Suprapubic skin (tissue), 4 donors: Measurements from ENCODE around the gene CD48. TPM values are rescaled to one million over a fixed set of nuclear protein-coding genes. Genes with fewer than 3 reads are reported as not detected.

Experiments used
- DNase-seq, 2 donors: peaks; one replicate each; pipeline ENCODE4 v3.0.0-alpha.2; 2019; ENCODE audit warnings: low spot score in 2 of 2
- H3K27ac ChIP-seq: fragments of 200-600 bp; sonication (generic); one replicate; pipeline ENCODE4 v1.5.1; 2019
- H3K27me3 ChIP-seq: fragments of 200-600 bp; sonication (generic); one replicate; pipeline ENCODE4 v1.5.1; 2019
- H3K36me3 ChIP-seq: fragments of 200-600 bp; sonication (generic); one replicate; pipeline ENCODE4 v1.5.1; 2019
- H3K4me1 ChIP-seq: fragments of 200-600 bp; sonication (generic); one replicate; pipeline ENCODE4 v1.5.1; 2019
- H3K4me3 ChIP-seq: fragments of 200-600 bp; sonication (generic); one replicate; pipeline ENCODE4 v1.5.1; 2019; ENCODE audit warnings: mild to moderate bottlenecking
- H3K9me3 ChIP-seq: fragments of 200-600 bp; sonication (generic); one replicate; pipeline ENCODE4 v1.5.1; 2019
- EP300 ChIP-seq: sonication (generic); formaldehyde crosslinking; IDR thresholded peaks from one replicate; pipeline ENCODE4 v1.6.1; 2017; ENCODE audit warnings: antibody characterized with exemption
- POLR2A ChIP-seq, 2 donors: fragments of 450-650 bp; IDR thresholded peaks; one replicate each; pipeline ENCODE4 v1.6.1; 2017; ENCODE audit warnings: antibody characterized with exemption in 2 of 2, mild to moderate bottlenecking in 2 of 2, moderate library complexity in 2 of 2
- POLR2AphosphoS5 ChIP-seq, 3 donors: sonication (generic); formaldehyde crosslinking; IDR thresholded peaks; one replicate each; pipeline ENCODE4 v1.6.1; 2017; ENCODE audit warnings: antibody characterized with exemption in 3 of 3
- whole genome bisulfite sequencing: methylation state at CpG from one replicate; pipeline ENCODE4 v1.1.5; 2018; 5-methylcytosine and 5-hydroxymethylcytosine counted together
- total RNA-seq, 4 donors: library from RNA; depleted of rRNA; stranded (reverse); fragments of >200 nt; gene quantifications; one replicate each; pipeline ENCODE4 v1.1.0, GENCODE V29; 2016
- TF ChIP-seq, protein P1 (sequence below), 2 donors: fragments of 200-600 bp in 1 of 2; fragments of 450-650 bp in 1 of 2; sonication (generic) in 1 of 2; IDR thresholded peaks; one replicate each; pipeline ENCODE4 v1.5.1; 2016 to 2019; ENCODE audit warnings: antibody characterized with exemption in 2 of 2, mild to moderate bottlenecking in 1 of 2, moderate library complexity in 1 of 2

The CD48 gene
- total RNA-seq, 4 donors from 2014 or later = 0.60 to 1.6 (median 1.0) TPM; not detected in 1

DNA sequence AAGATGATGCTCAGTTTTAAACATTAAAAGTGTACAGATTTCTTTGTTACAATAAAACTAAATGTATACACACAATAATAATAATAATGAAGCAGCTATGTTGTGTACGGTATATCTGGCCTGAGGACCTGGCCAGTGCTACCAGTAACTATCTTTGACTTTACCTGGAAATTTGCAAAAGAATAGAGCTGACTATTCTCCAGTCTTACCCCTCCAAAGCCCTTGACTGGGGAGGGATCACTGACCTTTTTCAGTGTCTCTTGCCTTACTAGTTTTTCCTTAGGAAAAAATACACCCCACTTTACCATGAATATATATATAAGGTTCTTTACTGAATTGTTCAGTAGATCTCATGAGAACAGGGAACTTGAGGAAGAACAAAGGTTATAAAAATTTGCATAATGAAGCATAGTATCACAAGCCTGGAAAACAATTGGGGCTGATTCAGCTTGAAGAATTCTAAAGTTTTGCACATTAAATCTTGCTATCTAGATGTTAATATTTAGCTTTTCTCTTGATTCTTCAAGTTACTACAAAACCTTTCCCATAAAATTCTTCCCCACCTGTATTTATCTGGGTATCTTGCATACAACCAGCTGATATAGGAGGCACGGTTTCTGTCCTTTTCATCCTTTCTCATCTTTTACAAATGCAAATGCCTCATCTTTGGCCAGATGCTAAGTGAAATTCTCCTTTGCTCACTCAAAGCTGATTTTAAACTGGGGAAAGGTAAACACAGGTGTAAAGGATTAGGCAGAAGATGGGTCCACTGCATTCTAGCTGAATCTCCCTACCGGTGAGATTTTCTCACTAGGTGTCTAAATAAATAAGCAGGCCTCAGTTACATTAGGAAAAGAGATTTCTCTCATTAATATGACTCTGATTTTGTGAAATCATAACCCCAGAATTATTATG is 39.8 kb downstream of the CD48 start:
- H3K4me3 ChIP-seq = no peak overlapping the region
- DNase-seq = no peak
- H3K27me3 ChIP-seq = no peaks in the 10 kb centered on the region
- H3K36me3 ChIP-seq = no peaks in the 10 kb centered on the region
- peaks cover 10% of the 10 kb centered on the region for H3K4me1 ChIP-seq
- TF ChIP-seq POLR2A (IDR thresholded peaks at IDR 0.05) (no peak), EP300 (no peak), POLR2AphosphoS5 (IDR thresholded peaks at IDR 0.05) (no peak)
- TF ChIP-seq, protein P1, sequence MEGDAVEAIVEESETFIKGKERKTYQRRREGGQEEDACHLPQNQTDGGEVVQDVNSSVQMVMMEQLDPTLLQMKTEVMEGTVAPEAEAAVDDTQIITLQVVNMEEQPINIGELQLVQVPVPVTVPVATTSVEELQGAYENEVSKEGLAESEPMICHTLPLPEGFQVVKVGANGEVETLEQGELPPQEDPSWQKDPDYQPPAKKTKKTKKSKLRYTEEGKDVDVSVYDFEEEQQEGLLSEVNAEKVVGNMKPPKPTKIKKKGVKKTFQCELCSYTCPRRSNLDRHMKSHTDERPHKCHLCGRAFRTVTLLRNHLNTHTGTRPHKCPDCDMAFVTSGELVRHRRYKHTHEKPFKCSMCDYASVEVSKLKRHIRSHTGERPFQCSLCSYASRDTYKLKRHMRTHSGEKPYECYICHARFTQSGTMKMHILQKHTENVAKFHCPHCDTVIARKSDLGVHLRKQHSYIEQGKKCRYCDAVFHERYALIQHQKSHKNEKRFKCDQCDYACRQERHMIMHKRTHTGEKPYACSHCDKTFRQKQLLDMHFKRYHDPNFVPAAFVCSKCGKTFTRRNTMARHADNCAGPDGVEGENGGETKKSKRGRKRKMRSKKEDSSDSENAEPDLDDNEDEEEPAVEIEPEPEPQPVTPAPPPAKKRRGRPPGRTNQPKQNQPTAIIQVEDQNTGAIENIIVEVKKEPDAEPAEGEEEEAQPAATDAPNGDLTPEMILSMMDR (IDR thresholded peaks at IDR 0.05) = no peak
- 51% methylated on average over 3 of the region's 3 CpGs for WGBS
- no peaks in the 10 kb centered on the region for H3K9me3 ChIP-seq
- H3K27ac ChIP-seq = no peak overlapping the region

DNA sequence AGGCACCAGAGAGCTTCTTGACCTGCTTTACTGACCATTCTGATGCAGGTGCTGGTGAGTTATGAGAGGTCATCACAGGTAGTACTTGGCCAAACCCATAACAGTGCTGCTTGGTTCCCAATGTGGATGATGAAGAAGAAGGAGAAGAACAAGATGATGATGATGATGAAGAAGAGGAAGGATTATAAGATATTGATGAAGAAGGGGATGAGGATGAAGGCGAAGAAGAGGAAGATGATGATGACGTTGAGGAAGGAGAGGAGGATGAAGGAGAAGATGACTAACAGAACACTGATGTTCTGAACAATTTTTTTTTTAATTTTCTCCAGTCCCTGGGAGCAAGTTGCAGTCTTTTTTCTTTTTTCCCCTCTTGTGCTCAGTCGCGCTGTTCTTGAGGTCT is 40.9 kb downstream of the CD48 start:
- Histone ChIP-seq H3K36me3 (no peaks in the 10 kb centered on the region), H3K4me1 (peaks cover 10% of the 10 kb centered on the region), H3K4me3 (no peak overlapping the region), H3K27ac (no peak overlapping the region), H3K9me3 (no peaks in the 10 kb centered on the region), H3K27me3 (no peaks in the 10 kb centered on the region)
- TF ChIP-seq EP300 = no peak
- no peak for TF ChIP-seq POLR2AphosphoS5 (IDR thresholded peaks at IDR 0.05)
- DNase-seq = no peak
- 90% methylated on average over 4 of the region's 4 CpGs for WGBS

DNA sequence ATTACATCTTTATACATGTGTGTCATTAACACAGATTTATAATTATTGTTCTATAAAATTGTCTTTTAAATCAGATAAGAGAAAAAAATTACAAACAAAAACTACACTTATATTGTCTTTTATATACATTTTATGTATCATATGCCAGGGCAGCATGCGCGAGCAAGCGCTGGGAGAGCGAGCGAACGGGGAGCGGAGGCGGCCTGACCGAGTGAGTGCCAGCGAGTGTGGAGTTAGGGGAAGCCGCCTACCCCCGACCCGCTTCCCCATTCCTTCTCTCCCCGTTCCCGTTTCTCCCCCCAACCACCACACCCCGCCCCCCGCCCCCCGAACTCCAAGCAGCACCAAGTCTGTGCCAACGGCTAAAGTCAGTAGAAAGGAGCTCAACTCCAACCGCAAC is 41.8 kb downstream of the CD48 start:
- no peaks in the 10 kb centered on the region for H3K36me3 ChIP-seq
- TF ChIP-seq POLR2AphosphoS5 (IDR thresholded peaks at IDR 0.05) (no peak), POLR2A (IDR thresholded peaks at IDR 0.05) (no peak), EP300 (no peak)
- TF ChIP-seq, protein P1 (IDR thresholded peaks at IDR 0.05) = no peak
- no peak overlapping the region for H3K4me3 ChIP-seq
- no peaks in the 10 kb centered on the region for H3K9me3 ChIP-seq
- no peak for DNase-seq
- 95% methylated on average over 20 of the region's 20 CpGs for WGBS
- H3K27ac ChIP-seq = no peak overlapping the region
- peaks cover 7% of the 10 kb centered on the region for H3K4me1 ChIP-seq
- no peaks in the 10 kb centered on the region for H3K27me3 ChIP-seq

DNA sequence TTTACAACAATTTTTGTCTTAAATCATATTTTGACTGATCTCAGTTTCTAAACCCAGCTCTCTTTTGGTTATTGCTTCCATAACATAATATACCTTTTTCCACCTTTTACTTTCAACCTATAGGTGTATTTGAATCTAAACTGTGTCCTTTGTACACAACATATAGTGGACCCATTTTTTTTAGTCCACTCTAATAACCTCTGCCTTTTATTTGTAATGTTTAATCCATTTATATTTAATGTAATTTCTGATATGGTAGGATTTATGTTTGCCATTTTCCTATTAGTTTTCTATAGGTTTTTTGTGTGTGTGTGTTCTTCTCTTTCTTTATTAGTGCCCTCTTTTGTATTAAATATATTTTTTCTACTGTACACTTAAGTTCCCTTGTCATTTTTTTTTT is 42.3 kb downstream of the CD48 start:
- no peaks in the 10 kb centered on the region for H3K27me3 ChIP-seq
- no peak for DNase-seq

DNA sequence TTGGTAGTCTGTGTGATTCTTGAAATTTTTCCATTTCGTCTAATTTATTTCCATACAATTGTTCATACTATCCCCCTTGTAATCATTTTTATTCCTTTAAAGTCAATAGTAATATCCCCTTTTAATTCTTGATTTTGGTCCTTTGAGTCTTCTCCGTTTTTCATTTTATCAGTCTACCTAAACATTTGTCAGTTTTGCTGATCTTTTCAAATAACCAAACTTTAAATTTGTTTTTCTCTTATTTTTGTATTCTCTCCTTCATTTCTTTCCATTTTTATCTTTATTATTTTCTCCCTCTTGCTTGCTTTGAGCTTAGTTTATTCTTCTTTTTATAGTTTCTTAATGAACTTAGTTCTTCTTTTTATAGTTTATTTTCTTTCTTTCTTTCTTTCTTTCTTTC is 43.7 kb downstream of the CD48 start:
- DNase-seq = no peak
- TF ChIP-seq, protein P1 (IDR thresholded peaks at IDR 0.05) = no peak
- TF ChIP-seq EP300 (no peak), POLR2A (IDR thresholded peaks at IDR 0.05) (no peak)
- no peaks in the 10 kb centered on the region for H3K36me3 ChIP-seq
- no peak overlapping the region for H3K27ac ChIP-seq
- H3K4me1 ChIP-seq = no peaks in the 10 kb centered on the region
- no peaks in the 10 kb centered on the region for H3K27me3 ChIP-seq
- H3K4me3 ChIP-seq = no peak overlapping the region
- 85% methylated on average over 2 of the region's 2 CpGs for WGBS
- no peaks in the 10 kb centered on the region for H3K9me3 ChIP-seq

More for the DNA sequence above, 42.3 kb downstream of the CD48 start:
- H3K27ac ChIP-seq = no peak overlapping the region
- H3K36me3 ChIP-seq = no peaks in the 10 kb centered on the region
- no peak overlapping the region for H3K4me3 ChIP-seq
- peaks cover 7% of the 10 kb centered on the region for H3K4me1 ChIP-seq
- TF ChIP-seq, protein P1 (IDR thresholded peaks at IDR 0.05) = no peak
- no peak for TF ChIP-seq POLR2A (IDR thresholded peaks at IDR 0.05)
- no peak for TF ChIP-seq POLR2AphosphoS5 (IDR thresholded peaks at IDR 0.05)
- no peak for TF ChIP-seq EP300
- no peaks in the 10 kb centered on the region for H3K9me3 ChIP-seq
